SK-N-MC (cell line): ENCODE measurements around the gene LASP1.
"Not testable (repeated sequence)": the region's sequence is repeated elsewhere in the genome, so short reads cannot be mapped to it uniquely, and the experiment has no call there.

ENCODE experiments used
- DNase-seq: peaks from one replicate; pipeline ENCODE4 v3.0.0-alpha.2; 2011; ENCODE audit warnings: low read depth, low spot score
- H3K27ac ChIP-seq: fragments of 200-600 bp; sonication (generic); 2 replicates; pipeline ENCODE4 v1.5.1; 2016; ENCODE audit warnings: mixed run types
- H3K36me3 ChIP-seq: fragments of 200-600 bp; sonication (generic); 2 replicates; pipeline ENCODE4 v1.6.1; 2017; ENCODE audit warnings: antibody characterized with exemption, low read length, mixed read lengths; ENCODE audit not compliant: insufficient read depth
- H3K4me3 ChIP-seq: fragments of 200-600 bp; sonication (generic); 2 replicates; pipeline ENCODE4 v1.5.1; 2016
- H3K9ac ChIP-seq: fragments of 200-600 bp; sonication (generic); 2 replicates; pipeline ENCODE4 v1.8.0; 2017; ENCODE audit warnings: mixed run types, mixed read lengths; ENCODE audit not compliant: insufficient read length
- H3K9me3 ChIP-seq: fragments of 200-600 bp; sonication (generic); 2 replicates; pipeline ENCODE4 v1.6.1; 2017; ENCODE audit warnings: low read depth, mild to moderate bottlenecking, antibody characterized with exemption, low read length, moderate library complexity, mixed read lengths
- EZH2 ChIP-seq: fragments of 200-600 bp; sonication (generic); IDR thresholded peaks from one replicate; pipeline ENCODE4 v1.6.1; 2017; ENCODE audit warnings: antibody characterized with exemption
- FOXP2 ChIP-seq: optimal IDR thresholded peaks from 2 replicates; pipeline ENCODE3; 2011; ENCODE audit warnings: mild to moderate bottlenecking, moderate library complexity; ENCODE audit not compliant: insufficient read depth; ENCODE audit errors: extremely low read length, control extremely low read depth
- POLR2AphosphoS5 ChIP-seq: IDR thresholded peaks from 2 replicates; pipeline ENCODE4 v1.6.1; 2012; ENCODE audit warnings: mild to moderate bottlenecking, low read depth, low read length, borderline replicate concordance

LASP1 gene

DNA sequence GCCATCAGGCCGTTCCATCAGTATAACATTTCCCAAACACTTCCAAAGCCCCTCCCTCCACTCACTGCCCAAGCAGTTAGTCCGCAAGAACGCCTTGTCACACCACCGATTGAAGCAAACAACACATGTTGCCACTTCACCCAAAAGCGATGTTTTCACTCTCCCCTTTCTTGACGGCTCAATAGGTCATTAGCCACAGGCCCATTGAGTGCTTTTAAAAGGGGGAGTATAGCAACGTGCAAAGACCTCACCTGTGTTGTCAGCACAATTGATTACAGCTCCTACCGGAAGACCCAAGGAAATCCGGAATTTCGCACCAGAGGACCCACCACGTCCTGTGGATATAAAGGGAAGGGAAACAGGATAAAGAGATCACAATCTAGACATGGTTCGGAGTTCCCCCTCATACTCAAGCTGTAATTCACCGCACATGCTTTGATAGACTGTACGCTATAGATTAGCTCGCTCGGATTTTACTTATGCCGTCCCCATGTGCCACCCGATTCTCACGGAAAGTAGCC, 17.0 kb upstream of the LASP1 start:
- Histone ChIP-seq H3K4me3 (peak overlapping the region; percentile 91), H3K36me3 (peaks cover 54% of the 10 kb centered on the region)

DNA sequence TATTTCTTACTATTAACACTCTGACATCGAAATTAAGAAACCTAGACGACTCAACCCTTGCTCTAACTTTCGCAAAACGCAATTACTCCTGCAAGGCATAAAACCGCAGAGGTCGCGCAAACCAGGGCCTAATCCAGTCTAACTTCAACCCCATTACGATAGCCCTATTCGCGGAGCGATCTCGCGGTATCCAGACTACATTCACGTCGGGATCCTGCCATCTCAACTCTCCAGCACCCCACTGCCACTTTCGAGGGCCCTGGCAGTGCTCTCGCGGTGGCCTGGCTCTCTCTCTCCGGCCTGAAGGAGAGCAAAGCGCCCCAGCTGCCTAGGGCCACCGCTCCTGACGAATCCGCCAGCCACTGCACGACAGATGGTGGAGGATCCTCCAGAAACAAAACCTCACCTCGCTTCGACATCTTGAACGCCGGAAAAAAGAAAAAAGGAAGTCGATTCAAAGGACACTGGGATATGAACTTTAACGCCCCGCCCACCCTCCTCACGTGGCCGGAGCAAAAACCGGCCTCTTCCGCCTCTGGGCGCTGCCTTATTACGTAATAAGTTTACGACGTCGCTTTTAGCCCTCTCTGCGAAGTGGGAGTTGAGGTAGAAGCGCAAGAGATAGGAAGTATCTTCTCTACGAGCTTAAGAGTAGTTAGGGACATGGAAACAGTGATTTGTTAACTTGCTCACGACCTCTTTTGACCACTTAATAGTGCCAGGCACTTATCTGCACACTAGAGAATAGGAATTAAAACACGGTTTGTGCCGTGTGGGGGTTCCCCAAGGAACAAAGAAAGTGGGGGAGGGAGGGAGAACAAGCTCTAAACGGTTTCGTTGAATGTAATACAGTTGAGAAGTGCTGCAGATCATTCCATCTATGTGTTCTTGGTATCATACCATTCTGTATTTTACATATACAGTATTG, 16.3 kb upstream of the LASP1 start, which contains the start of gene RPL23:
Gene RPL23 (minus strand): TSS at position 430 of the 928 bp plus-strand sequence. CDS start 11 bp downstream, at position 419.
- peak; percentile 95 for DNase-seq
- peaks cover 47% of the 10 kb centered on the region for H3K36me3 ChIP-seq
- H3K4me3 ChIP-seq = peak within 1 kb of the TSS; percentile 91
- TF ChIP-seq POLR2AphosphoS5 (peak; percentile 99), FOXP2 (peak; percentile 93), EZH2 (no peak)
- peak within 1 kb of the TSS; percentile 98 for H3K27ac ChIP-seq
- peak within 1 kb of the TSS; percentile 99 for H3K9ac ChIP-seq
- no peaks in the 10 kb centered on the region for H3K9me3 ChIP-seq

More for the DNA sequence above, 17.0 kb upstream of the LASP1 start:
- peak overlapping the region; percentile 99 for H3K9ac ChIP-seq
- H3K27ac ChIP-seq = peak overlapping the region; percentile 98
- peak; percentile 29; the same call in 1 of the 2 replicates for TF ChIP-seq POLR2AphosphoS5
- TF ChIP-seq EZH2 = no peak
- TF ChIP-seq FOXP2 = no peak
- DNase-seq = no peak
- H3K9me3 ChIP-seq = no peaks in the 10 kb centered on the region

GRCh38 chr17:38855101-38855714, 14.7 kb upstream of the LASP1 start:
- not testable (repeated sequence) for H3K9ac ChIP-seq

GRCh38 chr17:38857271-38857670, 12.6 kb upstream of the LASP1 start:
- peaks cover 9% of the 10 kb centered on the region for H3K36me3 ChIP-seq
- H3K4me3 ChIP-seq = no peak overlapping the region
- H3K9ac ChIP-seq = no peak overlapping the region
- no peaks in the 10 kb centered on the region for H3K9me3 ChIP-seq
- no peak overlapping the region for H3K27ac ChIP-seq
- DNase-seq = no peak
- no peak for TF ChIP-seq EZH2
- TF ChIP-seq POLR2AphosphoS5 = no peak

More at GRCh38 chr17:38855101-38855714, 14.7 kb upstream of the LASP1 start:
- H3K36me3 ChIP-seq = peaks cover 30% of the 10 kb centered on the region
- H3K9me3 ChIP-seq, DNase-seq, H3K27ac ChIP-seq, H3K4me3 ChIP-seq: not testable (repeated sequence)

DNA sequence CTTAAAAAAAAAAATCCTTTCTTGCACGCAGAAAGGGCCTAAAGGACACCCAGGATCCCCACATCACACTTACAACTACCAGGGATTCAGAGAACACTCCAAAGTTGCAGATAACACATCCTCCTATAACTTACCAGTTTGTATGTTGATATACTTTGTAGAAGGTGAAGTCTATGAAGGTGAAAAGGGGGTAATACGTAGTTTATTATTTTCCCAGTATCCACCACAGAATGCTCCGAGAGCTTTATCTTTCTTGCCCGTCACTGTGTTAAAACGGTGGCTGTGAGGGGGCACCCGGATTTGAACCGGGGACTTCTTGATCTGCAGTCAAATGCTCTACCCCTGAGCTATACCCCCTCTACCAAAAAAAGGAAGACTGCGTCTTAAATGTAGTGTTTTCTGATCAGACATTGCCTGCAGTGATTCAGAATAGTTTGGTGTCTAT, 8.4 kb upstream of the LASP1 start:
- H3K36me3 ChIP-seq = no peaks in the 10 kb centered on the region
- peak overlapping the region; percentile 12; the same call in 1 of the 2 replicates for H3K27ac ChIP-seq
- no peak overlapping the region for H3K4me3 ChIP-seq
- TF ChIP-seq FOXP2 (no peak), EZH2 (no peak), POLR2AphosphoS5 (no peak)
- no peak overlapping the region for H3K9ac ChIP-seq
- no peaks in the 10 kb centered on the region for H3K9me3 ChIP-seq
- DNase-seq = peak; percentile 69

DNA sequence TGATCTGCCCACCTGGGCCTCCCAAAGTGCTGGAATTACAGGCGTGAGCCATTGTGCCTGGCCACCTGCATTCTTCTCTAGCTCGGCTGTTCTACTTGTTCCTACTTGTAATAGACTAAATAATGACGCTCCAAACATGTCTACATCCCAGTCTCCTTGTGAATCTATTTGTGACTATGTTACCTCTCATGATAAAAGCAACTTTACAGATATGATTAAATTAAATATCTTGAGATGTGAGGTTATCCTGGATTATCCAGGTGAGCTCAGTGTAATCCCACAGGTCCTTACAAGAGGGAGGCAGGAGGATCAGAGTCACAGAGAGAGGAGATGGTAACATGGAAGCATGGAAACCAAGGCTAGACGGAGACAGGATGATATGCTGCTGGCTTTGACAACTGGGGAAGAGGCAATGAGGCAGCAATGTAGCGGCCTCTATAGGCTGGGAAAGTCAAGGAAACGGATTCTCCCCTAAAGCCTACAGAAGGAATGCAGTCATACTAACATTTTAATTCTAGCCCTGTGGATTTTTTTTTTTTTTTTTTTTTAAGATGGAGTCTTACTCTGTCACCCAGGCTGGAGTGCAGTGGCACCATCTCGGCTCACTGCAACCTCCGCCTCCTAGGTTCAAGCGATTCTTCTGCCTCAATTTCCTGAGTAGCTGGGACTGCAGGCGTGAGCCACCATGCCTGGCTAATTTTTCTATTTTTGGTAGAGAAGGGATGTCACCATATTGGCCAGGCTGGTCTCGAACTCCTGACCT, 5.0 kb upstream of the LASP1 start:
- DNase-seq = no peak
- Histone ChIP-seq H3K36me3 (no peaks in the 10 kb centered on the region), H3K4me3 (no peak overlapping the region), H3K9me3 (no peaks in the 10 kb centered on the region), H3K27ac (no peak overlapping the region), H3K9ac (no peak overlapping the region)
- TF ChIP-seq POLR2AphosphoS5 (no peak), FOXP2 (no peak), EZH2 (no peak)

GRCh38 chr17:38867179-38867967, 2.5 kb upstream of the LASP1 start:
- peak overlapping the region; percentile 87 for H3K9ac ChIP-seq
- H3K36me3 ChIP-seq = no peaks in the 10 kb centered on the region
- H3K9me3 ChIP-seq = no peaks in the 10 kb centered on the region
- peak overlapping the region; percentile 100 for H3K4me3 ChIP-seq
- DNase-seq = peak; percentile 62
- TF ChIP-seq FOXP2 = no peak
- H3K27ac ChIP-seq = peak overlapping the region; percentile 87
